ENCODE results near the gene IP6K2.

- TF ChIP-seq, protein P1, sequence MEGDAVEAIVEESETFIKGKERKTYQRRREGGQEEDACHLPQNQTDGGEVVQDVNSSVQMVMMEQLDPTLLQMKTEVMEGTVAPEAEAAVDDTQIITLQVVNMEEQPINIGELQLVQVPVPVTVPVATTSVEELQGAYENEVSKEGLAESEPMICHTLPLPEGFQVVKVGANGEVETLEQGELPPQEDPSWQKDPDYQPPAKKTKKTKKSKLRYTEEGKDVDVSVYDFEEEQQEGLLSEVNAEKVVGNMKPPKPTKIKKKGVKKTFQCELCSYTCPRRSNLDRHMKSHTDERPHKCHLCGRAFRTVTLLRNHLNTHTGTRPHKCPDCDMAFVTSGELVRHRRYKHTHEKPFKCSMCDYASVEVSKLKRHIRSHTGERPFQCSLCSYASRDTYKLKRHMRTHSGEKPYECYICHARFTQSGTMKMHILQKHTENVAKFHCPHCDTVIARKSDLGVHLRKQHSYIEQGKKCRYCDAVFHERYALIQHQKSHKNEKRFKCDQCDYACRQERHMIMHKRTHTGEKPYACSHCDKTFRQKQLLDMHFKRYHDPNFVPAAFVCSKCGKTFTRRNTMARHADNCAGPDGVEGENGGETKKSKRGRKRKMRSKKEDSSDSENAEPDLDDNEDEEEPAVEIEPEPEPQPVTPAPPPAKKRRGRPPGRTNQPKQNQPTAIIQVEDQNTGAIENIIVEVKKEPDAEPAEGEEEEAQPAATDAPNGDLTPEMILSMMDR (IDR thresholded peaks at IDR 0.05) = no peak
- no peak for TF ChIP-seq POLR2A (IDR thresholded peaks at IDR 0.05)
Measured at GRCh38 chr3:48739617-48739954, 22.6 kb upstream of the IP6K2 start.
